ENCODE results near the gene PRPH. TPM values are rescaled to one million over a fixed set of nuclear protein-coding genes. Genes with fewer than 3 reads are reported as not detected.
"Not testable (repeated sequence)": the region's sequence is repeated elsewhere in the genome, so short reads cannot be mapped to it uniquely, and the experiment has no call there.

Gene PRPH
- total and polyA plus RNA-seq, 4 donors = 22.8 to 341 (median 215) TPM

DNA sequence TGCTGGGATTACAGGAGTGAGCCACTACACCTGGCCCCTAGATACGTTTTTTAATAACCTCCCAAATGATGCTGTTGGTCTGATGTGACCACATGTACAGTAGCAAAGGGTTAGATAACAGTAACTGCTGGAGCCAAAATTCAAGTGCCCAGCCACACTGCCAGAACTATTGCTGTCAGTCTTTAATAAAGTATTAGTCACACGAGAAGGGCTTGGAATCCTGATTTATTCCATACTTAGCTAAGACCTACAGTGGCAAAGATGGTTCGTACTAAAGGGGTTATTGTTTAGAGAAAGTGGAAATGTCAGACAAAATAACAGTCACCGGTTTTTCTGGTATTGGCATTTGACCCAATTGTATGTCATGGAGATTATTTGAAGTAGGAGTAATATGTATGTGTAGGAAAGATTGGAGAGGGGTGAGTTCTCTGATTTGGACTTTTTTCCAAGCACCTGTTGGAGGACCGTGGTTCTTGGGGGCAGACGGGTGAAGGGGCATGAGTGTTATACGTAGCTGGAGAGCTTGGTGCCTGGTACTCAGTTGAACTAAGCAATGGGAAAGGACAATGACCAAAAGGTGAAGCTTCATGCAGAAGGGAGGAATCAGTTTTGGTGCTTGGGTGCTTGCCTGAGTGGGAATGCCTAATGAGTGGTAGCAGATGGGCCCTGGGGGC, 20.4 kb upstream of the PRPH start:
- Histone ChIP-seq H3K4me1 (ENCODE audit: control insufficient read depth, insufficient read depth, low read length) (no peaks in the 10 kb centered on the region), H3K36me3 (ENCODE audit: control insufficient read depth, insufficient read depth, low read length) (peaks cover 3% of the 10 kb centered on the region), H3K27me3 (ENCODE audit: control insufficient read depth, insufficient read depth, low read length) (no peaks in the 10 kb centered on the region), H3K27ac (ENCODE audit: low read depth, low read length) (no peak overlapping the region), H3K9me3 (ENCODE audit: control insufficient read depth, insufficient read depth, low read length) (no peaks in the 10 kb centered on the region), H3K4me3 (ENCODE audit: low read depth, low read length) (no peak overlapping the region)
- WGBS (ENCODE audit: insufficient coverage) = 91% methylated on average over 5 of the region's 7 CpGs
- no peak for DNase-seq (ENCODE audit: low read depth in 4 of 6, low spot score in 6 of 6)

DNA sequence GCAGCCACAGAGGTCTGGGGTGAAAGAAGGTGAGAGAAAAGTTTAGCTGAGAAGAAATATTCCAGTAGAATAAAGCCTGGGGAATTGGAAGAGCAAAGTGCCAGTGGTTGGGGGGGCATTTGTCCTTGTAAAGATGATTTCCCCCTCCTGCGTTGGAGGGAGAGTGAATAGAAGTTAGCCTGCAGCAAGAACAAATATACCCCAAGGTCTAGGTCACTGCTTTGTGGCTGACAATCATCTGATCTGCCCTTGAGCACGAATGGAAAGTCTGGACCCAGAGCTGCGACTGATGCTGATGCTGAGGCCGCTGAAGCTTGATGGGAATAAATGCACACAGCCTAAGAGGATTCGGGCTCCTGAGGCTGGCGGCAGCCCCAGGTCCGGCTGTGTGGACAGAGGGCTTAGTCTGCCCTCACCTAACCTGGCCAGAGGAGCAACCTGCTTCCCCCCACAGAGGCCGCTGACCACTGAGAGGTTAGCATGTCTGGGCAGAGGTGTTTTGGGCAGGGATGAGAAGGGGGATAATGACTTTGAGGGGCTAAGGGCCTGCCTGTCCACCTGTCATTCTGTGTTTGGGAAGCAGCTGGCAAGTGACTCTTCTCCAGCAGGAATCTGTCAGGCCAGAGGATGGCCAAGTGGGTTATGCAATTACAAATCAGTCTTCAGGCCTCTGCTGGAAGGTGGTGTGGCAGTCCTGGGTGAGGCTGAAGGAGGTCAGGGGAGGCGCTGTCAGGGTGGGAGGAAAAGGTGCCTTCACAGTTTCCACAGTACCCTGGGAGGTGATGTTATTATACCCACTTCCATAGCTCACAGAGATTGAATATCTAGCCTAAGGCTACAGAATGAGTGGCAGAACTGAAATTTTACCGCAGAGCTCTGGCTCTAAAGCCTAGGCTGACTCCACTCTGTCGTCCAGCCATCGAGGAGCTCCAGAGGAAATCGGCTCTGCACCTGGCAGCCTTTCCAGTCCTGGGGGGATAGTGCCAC, 18.4 kb upstream of the PRPH start:
- DNase-seq (ENCODE audit: low read depth in 4 of 6, low spot score in 6 of 6) = no peak
- no peaks in the 10 kb centered on the region for H3K9me3 ChIP-seq (ENCODE audit: control insufficient read depth, insufficient read depth, low read length)

DNA sequence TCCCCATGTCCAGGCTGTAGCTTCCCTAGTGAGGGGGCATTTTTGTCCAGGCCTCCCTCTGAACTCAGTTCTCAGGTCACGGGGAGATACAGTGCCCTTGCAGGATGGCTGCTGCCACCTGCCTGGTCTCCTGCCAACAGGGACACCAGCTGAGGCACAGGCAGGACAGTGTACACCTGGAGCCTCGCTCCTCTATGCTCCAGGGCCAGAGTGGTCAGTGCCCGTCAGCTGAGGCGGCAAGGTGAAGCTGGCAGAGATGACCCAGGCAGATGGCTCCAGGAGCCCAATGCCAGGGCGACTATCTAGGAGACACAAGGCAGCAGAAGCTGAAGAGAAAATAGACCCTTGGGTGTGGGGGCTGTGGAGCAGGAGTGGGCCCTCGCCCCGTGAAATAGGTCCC, 17.5 kb upstream of the PRPH start:
- H3K36me3 ChIP-seq (ENCODE audit: control insufficient read depth, insufficient read depth, low read length) = peaks cover 2% of the 10 kb centered on the region
- DNase-seq (ENCODE audit: low read depth in 4 of 6, low spot score in 6 of 6) = no peak
- 85% methylated on average over 7 of the region's 7 CpGs for WGBS (ENCODE audit: insufficient coverage)
- H3K4me3 ChIP-seq (ENCODE audit: low read depth, low read length) = no peak overlapping the region
- H3K4me1 ChIP-seq (ENCODE audit: control insufficient read depth, insufficient read depth, low read length) = no peaks in the 10 kb centered on the region
- no peak overlapping the region for H3K27ac ChIP-seq (ENCODE audit: low read depth, low read length)
- no peaks in the 10 kb centered on the region for H3K27me3 ChIP-seq (ENCODE audit: control insufficient read depth, insufficient read depth, low read length)
- no peaks in the 10 kb centered on the region for H3K9me3 ChIP-seq (ENCODE audit: control insufficient read depth, insufficient read depth, low read length)

More for the DNA sequence above, 18.4 kb upstream of the PRPH start:
- Histone ChIP-seq H3K36me3 (ENCODE audit: control insufficient read depth, insufficient read depth, low read length) (peaks cover 2% of the 10 kb centered on the region), H3K27ac (ENCODE audit: low read depth, low read length) (no peak overlapping the region), H3K27me3 (ENCODE audit: control insufficient read depth, insufficient read depth, low read length) (no peaks in the 10 kb centered on the region), H3K4me1 (ENCODE audit: control insufficient read depth, insufficient read depth, low read length) (no peaks in the 10 kb centered on the region), H3K4me3 (ENCODE audit: low read depth, low read length) (no peak overlapping the region)
- 72% methylated on average over 9 of the region's 13 CpGs for WGBS (ENCODE audit: insufficient coverage)

DNA sequence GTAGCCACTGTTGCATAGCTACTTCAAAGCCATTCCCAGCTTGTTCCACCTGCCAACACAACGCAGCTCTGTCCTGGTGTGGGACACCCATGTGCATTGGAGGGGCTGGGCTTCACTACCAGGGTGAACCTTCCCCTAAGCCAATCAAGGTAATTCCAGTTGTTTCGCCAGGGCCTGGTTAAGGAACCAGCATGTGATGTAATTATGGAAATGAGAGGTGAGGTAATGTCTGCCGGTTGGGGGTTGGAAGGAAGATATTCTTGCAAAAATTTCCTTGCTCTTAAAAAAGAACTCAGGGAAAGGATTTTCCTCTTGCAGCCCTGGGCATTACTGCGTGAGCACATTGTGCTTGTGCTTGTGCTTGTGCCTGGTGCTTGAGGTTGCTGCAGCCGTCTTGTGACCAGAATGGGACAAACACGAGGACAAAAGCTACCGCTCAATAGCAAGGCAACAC, 15.2 kb upstream of the PRPH start:
- peak in 2 of 6 donors; percentile 18 to 35 for DNase-seq (ENCODE audit: low read depth in 4 of 6, low spot score in 6 of 6)
- no peak overlapping the region for H3K27ac ChIP-seq (ENCODE audit: low read depth, low read length)
- WGBS (ENCODE audit: insufficient coverage) = 27% methylated on average over 4 of the region's 7 CpGs

DNA sequence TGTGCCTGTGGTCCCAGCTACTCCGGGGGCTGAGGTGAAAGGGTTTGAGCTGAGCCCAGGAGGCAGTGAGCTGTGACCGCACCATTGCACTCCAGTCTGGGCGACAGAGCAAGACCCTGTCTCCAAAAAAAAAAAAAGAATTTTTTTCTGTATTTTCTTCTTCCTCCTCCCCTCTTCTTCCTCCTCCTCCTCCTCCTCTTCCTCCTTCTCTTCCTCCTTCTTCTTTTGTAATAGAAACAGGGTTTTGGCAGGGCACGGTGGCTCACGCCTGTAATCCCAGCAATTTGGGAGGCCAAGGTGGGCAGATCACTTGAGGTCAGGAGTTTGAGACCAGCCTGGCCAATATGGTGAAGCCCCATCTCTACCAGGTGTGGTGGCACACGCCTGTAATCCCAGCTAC, 14.4 kb upstream of the PRPH start:
- 75% methylated on average over 1 of the region's 6 CpGs for WGBS (ENCODE audit: insufficient coverage)
- H3K9me3 ChIP-seq (ENCODE audit: control insufficient read depth, insufficient read depth, low read length); H3K4me3 ChIP-seq (ENCODE audit: low read depth, low read length); H3K27me3 ChIP-seq (ENCODE audit: control insufficient read depth, insufficient read depth, low read length); H3K4me1 ChIP-seq (ENCODE audit: control insufficient read depth, insufficient read depth, low read length); H3K36me3 ChIP-seq (ENCODE audit: control insufficient read depth, insufficient read depth, low read length); H3K27ac ChIP-seq (ENCODE audit: low read depth, low read length); DNase-seq (ENCODE audit: low read depth in 4 of 6, low spot score in 6 of 6): not testable (repeated sequence)

More for the DNA sequence above, 15.2 kb upstream of the PRPH start:
- Histone ChIP-seq H3K9me3 (ENCODE audit: control insufficient read depth, insufficient read depth, low read length) (no peaks in the 10 kb centered on the region), H3K4me1 (ENCODE audit: control insufficient read depth, insufficient read depth, low read length) (no peaks in the 10 kb centered on the region), H3K27me3 (ENCODE audit: control insufficient read depth, insufficient read depth, low read length) (no peaks in the 10 kb centered on the region), H3K4me3 (ENCODE audit: low read depth, low read length) (no peak overlapping the region), H3K36me3 (ENCODE audit: control insufficient read depth, insufficient read depth, low read length) (no peaks in the 10 kb centered on the region)

DNA sequence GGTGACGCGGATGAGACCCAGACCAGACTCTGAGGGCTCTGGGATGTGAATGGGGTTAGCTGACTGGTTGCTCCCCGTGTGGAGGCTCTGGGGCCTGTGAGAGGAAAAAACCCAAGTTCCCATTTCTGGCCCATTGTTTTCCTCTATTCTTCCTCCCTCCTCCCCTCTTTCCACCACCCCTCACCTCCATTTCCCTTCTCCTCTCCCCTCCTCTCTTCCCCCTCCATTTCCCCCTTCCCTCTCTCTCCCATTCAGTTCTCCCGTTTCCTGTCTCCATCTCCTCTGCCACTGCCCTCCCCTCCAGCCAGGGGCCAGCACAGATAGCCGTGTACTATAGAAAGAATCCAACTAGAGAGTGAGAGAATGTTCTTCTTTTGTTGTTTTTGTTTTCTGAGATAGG, 12.6 kb upstream of the PRPH start:
- Histone ChIP-seq H3K36me3 (ENCODE audit: control insufficient read depth, insufficient read depth, low read length) (no peaks in the 10 kb centered on the region), H3K4me1 (ENCODE audit: control insufficient read depth, insufficient read depth, low read length) (no peaks in the 10 kb centered on the region), H3K27ac (ENCODE audit: low read depth, low read length) (no peak overlapping the region), H3K4me3 (ENCODE audit: low read depth, low read length) (no peak overlapping the region), H3K27me3 (ENCODE audit: control insufficient read depth, insufficient read depth, low read length) (no peaks in the 10 kb centered on the region), H3K9me3 (ENCODE audit: control insufficient read depth, insufficient read depth, low read length) (no peaks in the 10 kb centered on the region)
- no CpG with 5 or more reads among the region's 5 CpGs for WGBS (ENCODE audit: insufficient coverage)
- DNase-seq (ENCODE audit: low read depth in 4 of 6, low spot score in 6 of 6) = no peak

DNA sequence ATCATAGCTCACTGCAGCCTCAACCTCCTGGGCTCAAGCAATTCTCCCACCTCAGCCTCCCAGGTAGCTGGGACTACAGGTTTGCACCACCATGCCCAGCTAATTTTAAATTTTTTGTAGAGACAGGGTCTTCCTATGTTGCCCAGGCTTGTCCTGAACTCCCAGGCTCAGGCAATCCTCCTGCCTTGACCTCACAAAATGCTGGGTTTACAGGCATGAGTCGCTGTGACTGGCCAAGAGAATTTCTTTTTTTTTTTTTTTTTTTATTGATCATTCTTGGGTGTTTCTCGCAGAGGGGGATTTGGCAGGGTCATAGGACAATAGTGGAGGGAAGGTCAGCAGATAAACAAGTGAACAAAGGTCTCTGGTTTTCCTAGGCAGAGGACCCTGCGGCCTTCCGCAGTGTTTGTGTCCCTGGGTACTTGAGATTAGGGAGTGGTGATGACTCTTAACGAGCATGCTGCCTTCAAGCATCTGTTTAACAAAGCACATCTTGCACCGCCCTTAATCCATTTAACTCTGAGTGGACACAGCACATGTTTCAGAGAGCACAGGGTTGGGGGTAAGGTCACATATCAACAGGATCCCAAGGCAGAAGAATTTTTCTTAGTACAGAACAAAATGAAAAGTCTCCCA, 12.1 kb upstream of the PRPH start:
- not testable (repeated sequence) for DNase-seq (ENCODE audit: low read depth in 4 of 6, low spot score in 6 of 6); H3K4me1 ChIP-seq (ENCODE audit: control insufficient read depth, insufficient read depth, low read length); H3K9me3 ChIP-seq (ENCODE audit: control insufficient read depth, insufficient read depth, low read length); H3K4me3 ChIP-seq (ENCODE audit: low read depth, low read length); H3K27ac ChIP-seq (ENCODE audit: low read depth, low read length); H3K36me3 ChIP-seq (ENCODE audit: control insufficient read depth, insufficient read depth, low read length); H3K27me3 ChIP-seq (ENCODE audit: control insufficient read depth, insufficient read depth, low read length)
- no CpG with 5 or more reads among the region's 6 CpGs for WGBS (ENCODE audit: insufficient coverage)

DNA sequence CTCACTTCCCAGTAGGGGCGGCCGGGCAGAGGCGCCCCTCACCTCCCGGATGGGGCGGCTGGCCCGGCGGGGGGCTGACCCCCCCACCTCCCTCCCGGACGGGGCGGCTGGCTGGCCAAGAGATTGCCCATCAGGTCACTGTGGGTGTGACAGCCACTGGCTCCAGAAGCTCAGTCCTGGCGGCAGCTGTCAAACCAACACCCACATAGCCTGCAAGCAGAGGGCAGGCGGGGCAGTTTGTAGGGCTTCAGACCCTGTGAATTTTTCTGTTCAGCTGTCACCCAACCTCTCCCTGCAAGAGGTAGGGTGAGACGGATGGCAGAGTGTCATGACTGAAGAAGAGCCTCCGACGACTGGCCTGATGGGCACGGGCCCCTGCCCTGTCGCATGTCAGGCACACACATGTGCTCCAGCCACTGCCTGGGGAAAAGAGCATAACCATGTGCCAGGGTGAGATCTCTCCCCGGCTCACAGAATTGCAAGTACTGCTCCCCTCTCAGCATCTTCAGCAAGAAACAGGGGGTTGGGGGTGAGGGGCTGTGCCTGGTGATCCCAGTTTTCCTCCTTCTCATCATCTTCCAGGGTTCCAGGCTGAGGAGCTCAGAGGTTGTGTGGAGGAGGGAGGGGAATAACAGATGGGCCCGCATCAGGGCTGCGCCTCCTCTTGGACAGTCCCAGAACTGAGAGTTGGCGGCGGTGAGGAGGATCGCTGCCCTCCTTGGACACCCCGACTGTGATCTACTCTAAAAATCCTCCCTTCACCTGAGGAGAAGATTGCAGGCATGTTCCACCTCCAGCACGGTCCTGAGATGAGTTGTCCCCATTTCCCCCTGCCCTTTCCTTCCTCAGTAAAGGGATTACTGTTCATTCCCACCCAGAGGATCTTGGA, 11.2 kb upstream of the PRPH start:
- 89% methylated on average over 14 of the region's 25 CpGs for WGBS (ENCODE audit: insufficient coverage)
- H3K27me3 ChIP-seq (ENCODE audit: control insufficient read depth, insufficient read depth, low read length) = peaks cover 8% of the 10 kb centered on the region
- no peaks in the 10 kb centered on the region for H3K9me3 ChIP-seq (ENCODE audit: control insufficient read depth, insufficient read depth, low read length)
- H3K4me3 ChIP-seq (ENCODE audit: low read depth, low read length) = no peak overlapping the region
- H3K27ac ChIP-seq (ENCODE audit: low read depth, low read length) = no peak overlapping the region
- no peaks in the 10 kb centered on the region for H3K4me1 ChIP-seq (ENCODE audit: control insufficient read depth, insufficient read depth, low read length)
- no peaks in the 10 kb centered on the region for H3K36me3 ChIP-seq (ENCODE audit: control insufficient read depth, insufficient read depth, low read length)
- no peak for DNase-seq (ENCODE audit: low read depth in 4 of 6, low spot score in 6 of 6)

DNA sequence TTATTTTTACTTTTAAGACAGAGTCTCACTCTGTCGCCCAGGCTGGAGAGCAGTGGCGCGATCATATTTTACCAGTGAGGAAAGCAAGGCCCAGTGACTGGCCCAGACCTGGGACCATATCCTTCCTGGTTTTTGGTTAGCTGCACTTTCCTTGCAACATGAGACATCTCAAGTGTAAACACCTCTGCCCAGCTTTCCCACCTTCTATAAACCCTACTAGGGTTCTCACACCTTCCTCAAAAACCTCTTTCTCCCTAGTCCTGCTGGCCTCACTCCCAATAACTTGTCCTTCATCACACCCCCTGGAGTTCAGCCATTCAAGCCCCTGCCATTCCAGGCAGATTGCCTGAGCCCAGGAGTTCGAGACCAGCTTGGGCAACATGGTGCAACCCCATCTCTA, 10.3 kb upstream of the PRPH start:
- 88% methylated on average over 3 of the region's 4 CpGs for WGBS (ENCODE audit: insufficient coverage)

More for the DNA sequence above, 10.3 kb upstream of the PRPH start:
- H3K36me3 ChIP-seq (ENCODE audit: control insufficient read depth, insufficient read depth, low read length) = no peaks in the 10 kb centered on the region
- peaks cover 10% of the 10 kb centered on the region for H3K27me3 ChIP-seq (ENCODE audit: control insufficient read depth, insufficient read depth, low read length)
- no peak overlapping the region for H3K27ac ChIP-seq (ENCODE audit: low read depth, low read length)
- no peaks in the 10 kb centered on the region for H3K4me1 ChIP-seq (ENCODE audit: control insufficient read depth, insufficient read depth, low read length)
- no peak overlapping the region for H3K4me3 ChIP-seq (ENCODE audit: low read depth, low read length)
- no peaks in the 10 kb centered on the region for H3K9me3 ChIP-seq (ENCODE audit: control insufficient read depth, insufficient read depth, low read length)
- DNase-seq (ENCODE audit: low read depth in 4 of 6, low spot score in 6 of 6) = no peak

Data from spinal cord (tissue), 10 donors.